ENCODE data around the gene LAMC3.

LAMC3 gene

DNA sequence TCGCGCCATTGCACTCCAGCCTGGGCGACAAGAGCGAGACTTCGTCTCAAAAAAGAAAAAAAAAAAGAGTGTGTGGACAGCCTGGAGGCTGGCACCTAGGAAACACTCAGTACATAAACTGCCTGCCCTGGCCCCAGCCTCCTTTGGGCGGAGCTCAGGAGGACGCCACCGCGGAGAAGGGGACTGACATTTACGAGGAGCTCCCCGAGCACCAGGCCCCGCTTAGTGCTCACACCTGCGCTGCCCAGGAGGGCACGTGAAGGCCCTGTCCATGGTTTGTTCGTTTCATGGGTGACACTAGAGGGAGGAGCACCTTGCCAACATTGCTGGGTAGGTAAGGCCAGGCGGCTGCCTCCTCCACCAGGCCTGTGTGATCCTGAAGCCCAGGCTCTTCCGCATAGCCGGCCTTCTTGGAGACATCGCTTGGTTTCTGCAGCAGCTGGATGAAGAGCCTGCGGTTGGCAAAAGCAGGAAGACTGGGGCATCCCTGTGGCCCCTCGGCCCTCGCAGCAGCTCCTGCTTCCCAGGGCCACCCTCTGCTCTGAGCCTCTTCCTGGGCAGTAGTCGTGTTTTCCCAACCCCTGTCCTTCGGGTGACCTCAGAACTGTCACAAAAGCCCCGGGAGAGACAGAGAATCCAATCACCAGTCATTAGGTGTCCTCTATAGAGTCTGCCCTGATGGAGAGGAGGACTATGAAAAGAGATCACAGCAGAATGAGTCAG, 26.2 kb upstream of the LAMC3 start:
- ChIA-PET POLR2A (no interaction called here), CTCF (interaction anchor here (1.1 kb wide), 1 partner anchor 15 kb away, joined by 3 read pairs; no protein-coding TSS in a partner anchor)
- no peak for DNase-seq (ENCODE audit: extremely low spot score)
- TF ChIP-seq, protein P1, sequence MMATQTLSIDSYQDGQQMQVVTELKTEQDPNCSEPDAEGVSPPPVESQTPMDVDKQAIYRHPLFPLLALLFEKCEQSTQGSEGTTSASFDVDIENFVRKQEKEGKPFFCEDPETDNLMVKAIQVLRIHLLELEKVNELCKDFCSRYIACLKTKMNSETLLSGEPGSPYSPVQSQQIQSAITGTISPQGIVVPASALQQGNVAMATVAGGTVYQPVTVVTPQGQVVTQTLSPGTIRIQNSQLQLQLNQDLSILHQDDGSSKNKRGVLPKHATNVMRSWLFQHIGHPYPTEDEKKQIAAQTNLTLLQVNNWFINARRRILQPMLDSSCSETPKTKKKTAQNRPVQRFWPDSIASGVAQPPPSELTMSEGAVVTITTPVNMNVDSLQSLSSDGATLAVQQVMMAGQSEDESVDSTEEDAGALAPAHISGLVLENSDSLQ (IDR thresholded peaks at IDR 0.05) = no peak
- TF ChIP-seq TARDBP (IDR thresholded peaks at IDR 0.05) (no peak), LEF1 (IDR thresholded peaks at IDR 0.05; ENCODE audit: borderline replicate concordance) (no peak), FOXM1 (IDR thresholded peaks at IDR 0.05; ENCODE audit: borderline replicate concordance) (no peak), ARNT (IDR thresholded peaks at IDR 0.05) (no peak)

DNA sequence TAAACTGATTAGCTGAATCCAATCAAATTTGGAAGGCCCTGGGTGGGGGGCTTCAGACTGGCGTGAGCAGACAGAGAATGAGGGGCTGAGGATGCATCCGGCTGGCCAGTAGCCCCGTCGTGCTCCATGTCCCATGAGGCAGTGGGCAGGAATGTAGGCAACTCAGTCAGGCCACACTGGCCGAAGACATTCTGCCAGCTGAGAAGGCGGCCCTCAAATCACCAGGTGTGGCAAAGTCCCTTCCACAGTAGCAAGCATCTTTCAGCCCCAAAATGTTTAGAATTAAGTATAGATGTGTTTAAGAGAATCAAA, 25.7 kb upstream of the LAMC3 start:
- TF ChIP-seq FOXK2 (IDR thresholded peaks at IDR 0.05) = no peak
- TF ChIP-seq CTBP1 (IDR thresholded peaks at IDR 0.05; ENCODE audit: borderline replicate concordance) = no peak
- no peak for TF ChIP-seq LEF1 (IDR thresholded peaks at IDR 0.05; ENCODE audit: borderline replicate concordance)
- no peak for TF ChIP-seq BHLHE40 (IDR thresholded peaks at IDR 0.05; ENCODE audit: borderline replicate concordance)
- TF ChIP-seq SUZ12 (IDR thresholded peaks at IDR 0.05) = no peak
- ChIA-PET CTCF (interaction anchor here (1.1 kb wide), 1 partner anchor 15 kb away, joined by 3 read pairs; no protein-coding TSS in a partner anchor), POLR2A (no interaction called here)
- no peak for DNase-seq (ENCODE audit: extremely low spot score)

DNA sequence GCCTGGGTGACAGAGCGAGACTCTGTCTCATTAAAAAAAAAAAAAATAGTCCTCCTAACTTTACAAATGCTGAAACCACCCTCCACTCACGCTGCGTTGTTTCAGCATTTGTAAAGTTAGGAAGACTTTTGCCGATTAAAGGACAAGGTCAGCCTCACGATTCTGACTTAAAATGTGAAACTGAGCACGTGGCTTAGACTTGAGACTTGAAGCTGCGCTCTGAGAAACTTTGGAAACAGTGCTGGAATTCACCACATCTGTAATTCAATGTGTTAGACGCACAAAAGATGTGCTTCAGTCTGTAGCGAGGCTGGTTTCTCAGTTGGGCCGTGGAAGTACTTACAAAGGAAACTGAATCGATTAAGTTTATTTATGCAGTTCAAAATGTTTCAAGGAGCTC, 25.0 kb upstream of the LAMC3 start:
- no peak for DNase-seq (ENCODE audit: extremely low spot score)
- TF ChIP-seq HDGF (IDR thresholded peaks at IDR 0.05; ENCODE audit: borderline replicate concordance) = no peak
- TF ChIP-seq NFRKB (IDR thresholded peaks at IDR 0.05) = no peak
- ChIA-PET CTCF (interaction anchor here (1.8 kb wide), 1 partner anchor 14 kb away, joined by 5 read pairs; no protein-coding TSS in a partner anchor), POLR2A (no interaction called here)

DNA sequence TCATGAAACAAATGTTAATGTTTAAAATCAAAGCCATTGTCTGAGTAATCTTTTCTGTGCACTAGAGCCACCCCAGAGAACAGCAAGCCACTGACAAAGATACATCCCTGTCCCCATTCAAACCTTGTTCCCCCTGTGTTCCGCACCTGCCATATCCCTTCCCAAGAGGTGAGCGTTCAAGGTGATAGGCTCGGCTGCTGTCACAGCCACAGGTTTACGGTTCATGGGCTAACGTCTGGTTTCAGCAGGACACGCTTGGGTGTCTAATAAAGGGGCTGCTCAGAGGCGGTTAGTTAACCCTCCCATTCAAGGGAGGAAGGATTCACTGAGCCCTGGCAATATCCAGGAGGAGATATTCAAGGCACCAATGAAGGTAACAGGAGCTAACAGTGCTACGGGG, 24.5 kb upstream of the LAMC3 start:
- TF ChIP-seq FOXM1 (IDR thresholded peaks at IDR 0.05; ENCODE audit: borderline replicate concordance) (no peak), ELF4 (IDR thresholded peaks at IDR 0.05) (no peak), CTBP1 (IDR thresholded peaks at IDR 0.05; ENCODE audit: borderline replicate concordance) (no peak), FOXK2 (IDR thresholded peaks at IDR 0.05) (no peak), NFRKB (IDR thresholded peaks at IDR 0.05) (no peak), ARNT (IDR thresholded peaks at IDR 0.05) (no peak), FOXA1 (IDR thresholded peaks at IDR 0.05) (no peak), SP1 (IDR thresholded peaks at IDR 0.05) (no peak), L3MBTL2 (conservative IDR thresholded peaks at IDR 0.05) (no peak), BHLHE40 (IDR thresholded peaks at IDR 0.05; ENCODE audit: borderline replicate concordance) (no peak), HDGF (IDR thresholded peaks at IDR 0.05; ENCODE audit: borderline replicate concordance) (no peak), SUZ12 (IDR thresholded peaks at IDR 0.05) (no peak)
- no peak for DNase-seq (ENCODE audit: extremely low spot score)
- ChIA-PET CTCF (interaction anchor here (1.3 to 1.8 kb wide), 2 partner anchors 14 to 62 kb away, joined by 4 to 5 read pairs; no protein-coding TSS in a partner anchor), POLR2A (no interaction called here)

DNA sequence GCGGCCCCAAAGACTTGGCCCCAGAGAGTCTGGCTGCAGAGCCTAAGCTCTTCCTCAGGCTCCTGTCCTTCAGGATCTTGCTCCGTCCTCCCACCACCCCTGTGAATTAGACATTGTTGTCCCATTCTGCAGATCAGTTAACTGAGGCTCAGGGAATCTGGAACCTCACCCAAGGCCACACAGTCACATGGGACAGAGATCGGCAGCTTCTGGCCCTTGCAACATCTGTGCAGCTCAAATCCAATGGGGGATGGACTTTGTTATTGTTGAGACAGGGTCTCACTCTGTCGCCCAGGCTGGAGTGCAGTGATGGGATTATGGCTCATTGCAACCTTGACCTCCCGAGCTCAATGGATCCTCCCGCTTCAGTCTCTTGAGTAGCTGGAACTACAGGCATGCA, 23.9 kb upstream of the LAMC3 start:
- ChIA-PET POLR2A (no interaction called here), CTCF (interaction anchor here (1.3 to 1.8 kb wide), 2 partner anchors 13 to 61 kb away, joined by 4 to 5 read pairs; no protein-coding TSS in a partner anchor)
- TF ChIP-seq, protein P1 (IDR thresholded peaks at IDR 0.05) = no peak
- no peak for TF ChIP-seq ARNT (IDR thresholded peaks at IDR 0.05)
- no peak for TF ChIP-seq CTBP1 (IDR thresholded peaks at IDR 0.05; ENCODE audit: borderline replicate concordance)
- TF ChIP-seq FOXM1 (IDR thresholded peaks at IDR 0.05; ENCODE audit: borderline replicate concordance) = no peak
- TF ChIP-seq ZNF384 (IDR thresholded peaks at IDR 0.05) = no peak
- no peak for TF ChIP-seq HDGF (IDR thresholded peaks at IDR 0.05; ENCODE audit: borderline replicate concordance)
- TF ChIP-seq FOXK2 (IDR thresholded peaks at IDR 0.05) = no peak
- TF ChIP-seq BHLHE40 (IDR thresholded peaks at IDR 0.05; ENCODE audit: borderline replicate concordance) = no peak
- TF ChIP-seq NFRKB (IDR thresholded peaks at IDR 0.05) = no peak
- TF ChIP-seq SP1 (IDR thresholded peaks at IDR 0.05) = no peak

DNA sequence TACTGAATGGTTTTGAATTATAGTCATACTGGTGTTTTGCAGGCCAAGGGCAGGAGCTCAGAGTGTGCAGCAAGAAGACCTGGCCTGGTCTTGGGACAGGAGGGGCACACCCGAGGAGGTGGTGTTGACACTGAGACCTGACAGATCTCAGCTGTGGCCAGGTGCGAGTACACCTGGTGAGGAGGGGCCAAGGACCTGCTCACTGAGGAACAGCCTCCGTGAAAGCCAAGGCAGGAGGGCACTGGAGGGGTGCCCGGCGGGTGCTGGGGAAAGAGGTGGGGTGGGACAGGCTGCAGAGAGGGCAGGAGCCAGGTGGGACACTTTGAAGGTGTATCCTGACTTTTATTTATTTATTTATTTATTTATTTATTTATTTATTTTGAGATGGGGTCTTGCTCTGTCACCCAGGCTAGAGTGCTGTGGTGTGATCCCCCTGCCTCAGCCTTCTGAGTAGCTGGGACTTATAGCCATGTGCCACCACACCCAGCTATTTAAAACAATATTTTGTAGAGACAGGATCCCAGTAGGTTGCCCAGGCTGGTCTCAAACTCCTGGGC, 23.3 kb upstream of the LAMC3 start:
- ChIA-PET POLR2A (no interaction called here), CTCF (interaction anchor here (1.3 to 1.4 kb wide), 2 partner anchors 13 to 60 kb away, joined by 3 to 4 read pairs; no protein-coding TSS in a partner anchor)
- no peak for DNase-seq (ENCODE audit: extremely low spot score)
- TF ChIP-seq NFRKB (IDR thresholded peaks at IDR 0.05) = no peak
- no peak for TF ChIP-seq FOXK2 (IDR thresholded peaks at IDR 0.05)
- TF ChIP-seq SP1 (IDR thresholded peaks at IDR 0.05) = no peak
- TF ChIP-seq L3MBTL2 (conservative IDR thresholded peaks at IDR 0.05) = no peak
- no peak for TF ChIP-seq CTBP1 (IDR thresholded peaks at IDR 0.05; ENCODE audit: borderline replicate concordance)
- TF ChIP-seq ARNT (IDR thresholded peaks at IDR 0.05) = no peak
- TF ChIP-seq BHLHE40 (IDR thresholded peaks at IDR 0.05; ENCODE audit: borderline replicate concordance) = no peak
- TF ChIP-seq, protein P1 (IDR thresholded peaks at IDR 0.05) = no peak
- TF ChIP-seq LEF1 (IDR thresholded peaks at IDR 0.05; ENCODE audit: borderline replicate concordance) = no peak
- TF ChIP-seq SUZ12 (IDR thresholded peaks at IDR 0.05) = no peak
- TF ChIP-seq FOXM1 (IDR thresholded peaks at IDR 0.05; ENCODE audit: borderline replicate concordance) = no peak
- no peak for TF ChIP-seq FOXA1 (IDR thresholded peaks at IDR 0.05)
- no peak for TF ChIP-seq HDGF (IDR thresholded peaks at IDR 0.05; ENCODE audit: borderline replicate concordance)
- no peak for TF ChIP-seq ZNF384 (IDR thresholded peaks at IDR 0.05)
- no peak for TF ChIP-seq ELF4 (IDR thresholded peaks at IDR 0.05)
- no peak for TF ChIP-seq TARDBP (IDR thresholded peaks at IDR 0.05)

More for the DNA sequence above, 23.9 kb upstream of the LAMC3 start:
- DNase-seq (ENCODE audit: extremely low spot score) = no peak

All from HEK293T (cell line).